Measurements from ENCODE around the gene PAQR5.

GRCh38 chr15:69454953-69455352 lies 156.2 kb downstream of the PAQR5 start:
- no peak for TF ChIP-seq EZH2 (IDR thresholded peaks at IDR 0.05; ENCODE audit: insufficient read depth, low read length)
- TF ChIP-seq CTCF (IDR thresholded peaks at IDR 0.05; ENCODE audit: insufficient read depth, low read depth, low read length), result no peak

Data from astrocyte (in vitro differentiated cells and primary cell).